ENCODE data around the gene UBE2G2. TPM values are rescaled to one million over a fixed set of nuclear protein-coding genes. Genes with fewer than 3 reads are reported as not detected.

UBE2G2 gene
- total and polyA plus RNA-seq, 2 donors (not counting 1 experiment from before 2014, with no cell fraction given), result 49.7 to 61.9 TPM

DNA sequence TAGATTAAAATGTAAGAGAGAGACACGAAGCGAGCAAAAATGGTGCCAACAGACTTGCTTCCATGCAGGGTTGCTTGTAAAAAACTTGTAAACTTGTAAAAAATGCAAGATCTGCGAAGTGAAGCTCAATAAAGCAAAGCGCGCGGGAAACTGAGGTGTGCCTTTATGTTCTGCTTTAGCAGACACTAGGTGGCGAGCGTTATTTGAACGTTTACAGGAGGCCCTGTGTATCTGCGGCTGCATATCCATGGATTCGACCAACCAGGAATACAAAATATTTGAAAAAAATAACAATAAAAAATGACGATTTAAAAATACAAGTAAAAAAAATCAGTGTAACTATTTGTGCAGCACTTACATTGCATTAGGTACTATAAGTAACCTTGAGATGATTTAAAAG is 1.5 kb downstream of the UBE2G2 start:
- H3K27ac ChIP-seq (ENCODE audit: insufficient read depth, low read length), result no peak overlapping the region
- peaks cover 4% of the 10 kb centered on the region for H3K4me1 ChIP-seq (ENCODE audit: control insufficient read depth, extremely low read depth, insufficient read depth, low read length)
- H3K9ac ChIP-seq (ENCODE audit: insufficient read depth, low read length), result no peak overlapping the region
- H3K27me3 ChIP-seq (ENCODE audit: control insufficient read depth, insufficient read depth, low read length), result no peaks in the 10 kb centered on the region
- H2AFZ ChIP-seq (ENCODE audit: low read length), result no peak overlapping the region
- peak overlapping the region; percentile 90 to 97 (median 93) for H3K4me3 ChIP-seq (replicated peaks in 1 of 4; ENCODE audit: control extremely low read depth in 1 of 4, insufficient read depth in 1 of 4, low read depth in 3 of 4, low read length in 4 of 4)
- H3K9me3 ChIP-seq (ENCODE audit: control insufficient read depth, insufficient read depth, low read depth, low read length), result no peaks in the 10 kb centered on the region
- H3K79me2 ChIP-seq (ENCODE audit: control insufficient read depth, insufficient read depth, low read length), result peaks cover 58% of the 10 kb centered on the region
- no peak for TF ChIP-seq EZH2 (IDR thresholded peaks at IDR 0.05; ENCODE audit: low read length, missing control alignments)
- TF ChIP-seq, protein P1, sequence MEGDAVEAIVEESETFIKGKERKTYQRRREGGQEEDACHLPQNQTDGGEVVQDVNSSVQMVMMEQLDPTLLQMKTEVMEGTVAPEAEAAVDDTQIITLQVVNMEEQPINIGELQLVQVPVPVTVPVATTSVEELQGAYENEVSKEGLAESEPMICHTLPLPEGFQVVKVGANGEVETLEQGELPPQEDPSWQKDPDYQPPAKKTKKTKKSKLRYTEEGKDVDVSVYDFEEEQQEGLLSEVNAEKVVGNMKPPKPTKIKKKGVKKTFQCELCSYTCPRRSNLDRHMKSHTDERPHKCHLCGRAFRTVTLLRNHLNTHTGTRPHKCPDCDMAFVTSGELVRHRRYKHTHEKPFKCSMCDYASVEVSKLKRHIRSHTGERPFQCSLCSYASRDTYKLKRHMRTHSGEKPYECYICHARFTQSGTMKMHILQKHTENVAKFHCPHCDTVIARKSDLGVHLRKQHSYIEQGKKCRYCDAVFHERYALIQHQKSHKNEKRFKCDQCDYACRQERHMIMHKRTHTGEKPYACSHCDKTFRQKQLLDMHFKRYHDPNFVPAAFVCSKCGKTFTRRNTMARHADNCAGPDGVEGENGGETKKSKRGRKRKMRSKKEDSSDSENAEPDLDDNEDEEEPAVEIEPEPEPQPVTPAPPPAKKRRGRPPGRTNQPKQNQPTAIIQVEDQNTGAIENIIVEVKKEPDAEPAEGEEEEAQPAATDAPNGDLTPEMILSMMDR (conservative IDR thresholded peaks at IDR 0.05 in 1 of 2, IDR thresholded peaks at IDR 0.05 in 1 of 2; ENCODE audit: low read depth in 1 of 2, low read length in 2 of 2), result peak; percentile 25 to 51
- peak overlapping the region; percentile 95 for H3K4me2 ChIP-seq (ENCODE audit: extremely low read depth, insufficient read depth, low read length)
- DNase-seq (ENCODE audit: low read depth in 2 of 2), result peak; percentile 38 to 61
- no peaks in the 10 kb centered on the region for H4K20me1 ChIP-seq (ENCODE audit: control insufficient read depth, extremely low read depth, insufficient read depth, low read length)
- peaks cover 10% of the 10 kb centered on the region for H3K36me3 ChIP-seq (ENCODE audit: control insufficient read depth, insufficient read depth, low read length)

- Histone ChIP-seq H3K4me2 (ENCODE audit: extremely low read depth, insufficient read depth, low read length) (peak overlapping the region; percentile 44), H2AFZ (ENCODE audit: low read length) (no peak overlapping the region), H3K9ac (ENCODE audit: insufficient read depth, low read length) (no peak overlapping the region), H3K4me1 (ENCODE audit: control insufficient read depth, extremely low read depth, insufficient read depth, low read length) (peaks cover 4% of the 10 kb centered on the region), H3K4me3 (replicated peaks in 1 of 4; ENCODE audit: control extremely low read depth in 1 of 4, insufficient read depth in 1 of 4, low read depth in 3 of 4, low read length in 4 of 4) (no peak overlapping the region), H4K20me1 (ENCODE audit: control insufficient read depth, extremely low read depth, insufficient read depth, low read length) (no peaks in the 10 kb centered on the region), H3K36me3 (ENCODE audit: control insufficient read depth, insufficient read depth, low read length) (peaks cover 7% of the 10 kb centered on the region), H3K27me3 (ENCODE audit: control insufficient read depth, insufficient read depth, low read length) (no peaks in the 10 kb centered on the region), H3K9me3 (ENCODE audit: control insufficient read depth, insufficient read depth, low read depth, low read length) (no peaks in the 10 kb centered on the region), H3K79me2 (ENCODE audit: control insufficient read depth, insufficient read depth, low read length) (peaks cover 61% of the 10 kb centered on the region), H3K27ac (ENCODE audit: insufficient read depth, low read length) (no peak overlapping the region)
- TF ChIP-seq, protein P1 (conservative IDR thresholded peaks at IDR 0.05 in 1 of 2, IDR thresholded peaks at IDR 0.05 in 1 of 2; ENCODE audit: low read depth in 1 of 2, low read length in 2 of 2), result no peak
- no peak for TF ChIP-seq EZH2 (IDR thresholded peaks at IDR 0.05; ENCODE audit: low read length, missing control alignments)
- DNase-seq (ENCODE audit: low read depth in 2 of 2), result no peak
These were observed 2.0 kb downstream of the UBE2G2 start for GRCh38 chr21:44799646-44800045.

DNA sequence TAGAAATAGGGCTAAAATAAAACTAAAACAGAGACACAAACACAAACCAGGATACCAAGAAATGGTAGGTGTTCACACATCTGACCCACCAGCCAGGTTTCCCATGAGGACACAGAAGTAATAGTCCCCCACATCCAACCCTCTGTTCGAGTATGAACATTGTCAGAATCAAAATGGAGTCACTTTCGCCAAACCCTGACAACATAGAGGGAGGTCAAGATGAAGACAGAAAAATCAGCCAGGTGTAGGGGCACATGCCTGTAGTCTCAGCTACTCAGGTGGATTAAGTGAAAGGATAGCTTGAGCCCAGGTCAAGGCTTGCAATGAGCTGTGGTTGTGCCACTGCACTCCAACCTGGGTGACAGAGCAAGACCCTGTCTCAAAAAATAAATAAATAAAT is 3.8 kb downstream of the UBE2G2 start:
- H3K36me3 ChIP-seq (ENCODE audit: control insufficient read depth, insufficient read depth, low read length), result peaks cover 4% of the 10 kb centered on the region
- H3K4me3 ChIP-seq (replicated peaks in 1 of 4; ENCODE audit: control extremely low read depth in 1 of 4, insufficient read depth in 1 of 4, low read depth in 3 of 4, low read length in 4 of 4), result no peak overlapping the region
- peaks cover 2% of the 10 kb centered on the region for H3K4me1 ChIP-seq (ENCODE audit: control insufficient read depth, extremely low read depth, insufficient read depth, low read length)
- no peak overlapping the region for H2AFZ ChIP-seq (ENCODE audit: low read length)
- no peak overlapping the region for H3K9ac ChIP-seq (ENCODE audit: insufficient read depth, low read length)
- no peaks in the 10 kb centered on the region for H3K9me3 ChIP-seq (ENCODE audit: control insufficient read depth, insufficient read depth, low read depth, low read length)
- no peak overlapping the region for H3K27ac ChIP-seq (ENCODE audit: insufficient read depth, low read length)
- TF ChIP-seq EZH2 (IDR thresholded peaks at IDR 0.05; ENCODE audit: low read length, missing control alignments), result no peak
- TF ChIP-seq, protein P1 (conservative IDR thresholded peaks at IDR 0.05 in 1 of 2, IDR thresholded peaks at IDR 0.05 in 1 of 2; ENCODE audit: low read depth in 1 of 2, low read length in 2 of 2), result no peak
- H3K27me3 ChIP-seq (ENCODE audit: control insufficient read depth, insufficient read depth, low read length), result no peaks in the 10 kb centered on the region
- no peak for DNase-seq (ENCODE audit: low read depth in 2 of 2)
- peaks cover 66% of the 10 kb centered on the region for H3K79me2 ChIP-seq (ENCODE audit: control insufficient read depth, insufficient read depth, low read length)
- H4K20me1 ChIP-seq (ENCODE audit: control insufficient read depth, extremely low read depth, insufficient read depth, low read length), result no peaks in the 10 kb centered on the region
- no peak overlapping the region for H3K4me2 ChIP-seq (ENCODE audit: extremely low read depth, insufficient read depth, low read length)

All from fibroblast of lung (primary cell).